Chondrocyte (in vitro differentiated cells): ENCODE results near the gene SERPINA6. TPM values are rescaled to one million over a fixed set of nuclear protein-coding genes. Genes with fewer than 3 reads are reported as not detected.

Experiments
- DNase-seq: peaks from one replicate; pipeline ENCODE4 v3.0.0; 2021; ENCODE audit warnings: mixed read lengths, low spot score
- H3K27ac Mint-ChIP-seq: one replicate; pipeline ENCODE4 v1.8.0; 2021; ENCODE audit warnings: mild to moderate bottlenecking, moderate library complexity, mixed read lengths; ENCODE audit not compliant: unreplicated experiment
- H3K27me3 Mint-ChIP-seq: 2 replicates; pipeline ENCODE4 v1.8.0; 2021; ENCODE audit warnings: low read depth, mixed read lengths
- H3K36me3 Mint-ChIP-seq: 2 replicates; pipeline ENCODE4 v1.8.0; 2021; ENCODE audit warnings: low read depth, mixed read lengths
- H3K4me1 Mint-ChIP-seq: 2 replicates; pipeline ENCODE4 v1.8.0; 2021; ENCODE audit warnings: low read depth, mild to moderate bottlenecking, mixed read lengths
- H3K4me3 Mint-ChIP-seq: one replicate; pipeline ENCODE4 v1.8.0; 2021; ENCODE audit warnings: mild to moderate bottlenecking, moderate library complexity, mixed read lengths; ENCODE audit not compliant: unreplicated experiment
- H3K9me3 Mint-ChIP-seq: 2 replicates; pipeline ENCODE4 v1.8.0; 2021; ENCODE audit warnings: low read depth, mixed read lengths
- CTCF ChIP-seq: fragments of 200-600 bp; sonication (generic); IDR thresholded peaks from 2 replicates; pipeline ENCODE4 v1.5.0; 2021; ENCODE audit warnings: antibody characterized with exemption, mild to moderate bottlenecking, moderate library complexity
- total RNA-seq: library from RNA; stranded (reverse); gene quantifications from 3 replicates; pipeline ENCODE4 v1.2.1, GENCODE V29; 2021

SERPINA6 gene
- total RNA-seq, 1 donor from 2014 or later, result not detected

DNA sequence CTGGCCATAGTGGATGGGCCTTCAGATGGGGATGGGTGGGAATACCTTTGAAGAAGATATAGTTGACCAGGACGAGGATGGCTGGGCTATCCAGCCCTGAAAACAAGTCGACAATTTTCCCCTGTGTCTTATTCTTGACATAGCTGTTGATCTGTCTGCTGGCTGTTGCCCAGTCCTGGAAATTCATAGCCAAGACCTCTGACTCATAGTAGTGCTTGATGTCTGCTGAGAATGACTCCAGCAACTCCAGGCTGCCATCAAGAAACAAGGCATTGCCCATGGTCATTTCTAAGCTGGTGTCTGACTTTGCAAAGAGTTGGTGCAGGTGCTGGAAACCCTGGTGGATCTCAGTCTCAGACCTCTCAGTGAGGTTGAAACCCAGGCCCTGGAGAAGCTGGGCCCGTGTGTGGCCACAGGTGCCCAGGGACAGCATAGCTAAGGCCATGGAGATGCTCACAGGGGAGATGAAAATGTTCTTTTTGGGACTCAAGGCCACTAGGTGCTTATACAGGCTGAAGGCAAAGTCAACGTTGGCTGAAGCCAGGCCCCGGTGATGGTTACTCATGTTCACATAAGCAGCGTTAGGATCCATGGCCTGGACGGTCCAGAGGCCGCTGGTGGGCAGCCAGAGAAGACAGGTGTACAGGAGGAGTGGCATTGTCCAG is 9.0 kb downstream of the SERPINA6 start:
- DNase-seq, result no peak
- Mint-ChIP-seq H3K4me3 (no peak overlapping the region), H3K27ac (no peak overlapping the region), H3K4me1 (no peaks in the 10 kb centered on the region), H3K36me3 (no peaks in the 10 kb centered on the region), H3K9me3 (peaks cover 16% of the 10 kb centered on the region), H3K27me3 (no peaks in the 10 kb centered on the region)
- no peak for TF ChIP-seq CTCF

DNA sequence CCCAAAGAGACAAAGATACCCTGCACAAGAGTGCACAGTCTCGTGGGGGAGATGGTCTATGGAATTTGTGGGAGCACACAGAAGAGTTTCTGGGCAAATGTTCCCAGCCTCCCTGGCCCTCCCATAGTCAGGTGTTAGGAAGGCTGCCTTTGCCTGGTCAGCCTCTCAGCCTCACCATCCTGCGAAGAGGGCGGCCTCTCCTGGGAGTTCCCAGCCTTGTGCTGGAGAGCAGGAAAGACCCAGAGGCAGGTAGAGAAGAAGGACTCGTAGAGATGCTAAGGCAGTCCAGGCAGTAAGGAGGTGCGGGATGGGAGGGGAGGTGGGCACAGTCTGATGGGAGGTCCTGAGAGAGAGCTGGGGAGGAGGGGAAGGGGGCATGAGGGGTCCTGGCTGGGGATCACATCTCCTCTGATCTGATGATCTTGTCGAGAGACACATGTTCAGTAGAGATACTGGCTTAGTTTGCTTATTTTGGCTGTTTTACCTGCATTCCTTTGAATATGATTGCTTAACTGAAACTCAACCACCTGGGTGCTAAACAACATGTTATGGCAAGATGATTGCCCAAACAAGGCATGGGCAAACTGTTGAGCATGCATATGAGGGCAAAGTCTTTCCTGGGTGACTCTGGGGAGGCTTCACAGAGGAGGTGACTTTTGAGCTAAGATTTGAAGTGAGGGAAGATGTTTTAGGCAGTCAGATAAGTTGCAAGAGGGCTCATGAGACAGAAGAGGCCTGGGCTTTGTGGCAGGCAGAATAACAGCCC is 10.5 kb downstream of the SERPINA6 start:
- H3K36me3 Mint-ChIP-seq, result no peaks in the 10 kb centered on the region
- H3K27me3 Mint-ChIP-seq, result no peaks in the 10 kb centered on the region
- TF ChIP-seq CTCF, result no peak
- peaks cover 19% of the 10 kb centered on the region for H3K9me3 Mint-ChIP-seq
- DNase-seq, result no peak
- H3K4me3 Mint-ChIP-seq, result no peak overlapping the region
- no peaks in the 10 kb centered on the region for H3K4me1 Mint-ChIP-seq
- H3K27ac Mint-ChIP-seq, result no peak overlapping the region

- peaks cover 20% of the 10 kb centered on the region for H3K9me3 Mint-ChIP-seq
- no peak for TF ChIP-seq CTCF
- no peak overlapping the region for H3K4me3 Mint-ChIP-seq
- H3K27me3 Mint-ChIP-seq, result no peaks in the 10 kb centered on the region
- no peaks in the 10 kb centered on the region for H3K4me1 Mint-ChIP-seq
- DNase-seq, result no peak
- no peaks in the 10 kb centered on the region for H3K36me3 Mint-ChIP-seq
- H3K27ac Mint-ChIP-seq, result no peak overlapping the region
Measured at GRCh38 chr14:94310248-94310647, 12.9 kb downstream of the SERPINA6 start.

DNA sequence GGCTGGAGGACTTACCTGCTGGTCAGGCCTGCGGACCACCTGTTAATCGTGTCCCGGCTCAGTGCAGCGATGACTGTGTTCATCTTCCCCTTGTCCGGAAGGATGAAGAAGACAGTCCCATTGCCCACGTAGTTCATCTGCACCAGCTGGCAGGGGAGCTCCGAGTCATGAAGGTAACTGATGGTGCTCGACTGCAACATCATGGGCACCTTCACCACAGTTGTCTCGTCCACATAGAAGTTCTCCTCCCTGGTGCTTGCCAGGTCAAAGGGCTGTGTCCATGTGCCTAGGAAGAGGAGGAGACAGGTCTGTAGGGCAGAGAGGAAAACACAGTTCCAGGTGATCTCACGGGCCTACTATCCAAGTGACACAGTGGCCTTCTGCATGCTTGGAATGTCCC is 13.4 kb downstream of the SERPINA6 start:
- no peak for DNase-seq
- Mint-ChIP-seq H3K4me1 (no peaks in the 10 kb centered on the region), H3K27me3 (no peaks in the 10 kb centered on the region), H3K9me3 (peaks cover 17% of the 10 kb centered on the region), H3K27ac (no peak overlapping the region), H3K36me3 (no peaks in the 10 kb centered on the region), H3K4me3 (no peak overlapping the region)
- TF ChIP-seq CTCF, result no peak

GRCh38 chr14:94307410-94307992 is 15.6 kb downstream of the SERPINA6 start:
- TF ChIP-seq CTCF, result peak; percentile 46
- H3K4me1 Mint-ChIP-seq, result no peaks in the 10 kb centered on the region
- DNase-seq, result no peak
- no peak overlapping the region for H3K4me3 Mint-ChIP-seq
- H3K27me3 Mint-ChIP-seq, result no peaks in the 10 kb centered on the region
- H3K9me3 Mint-ChIP-seq, result peaks cover 17% of the 10 kb centered on the region
- H3K36me3 Mint-ChIP-seq, result no peaks in the 10 kb centered on the region
- H3K27ac Mint-ChIP-seq, result no peak overlapping the region
